HEK293 (cell line): ENCODE results near the gene PSMA7.
A peak's percentile ranks its signal among the peaks of the same experiment; 100 is the strongest.

ENCODE experiments used
- CTCF ChIA-PET: fragments of 350-600 bp; formaldehyde crosslinking; extraction: SDS; loops from one replicate; lab custom pipeline; 2021; ENCODE audit warnings: antibody characterized with exemption; lab: Yijun Ruan, JAX
- POLR2A ChIA-PET: fragments of 300-600 bp; formaldehyde crosslinking; extraction: SDS; loops from one replicate; lab custom pipeline; 2020; ENCODE audit warnings: antibody characterized with exemption, inconsistent platforms; lab: Yijun Ruan, JAX
- H3K27ac ChIP-seq: fragments of 200-500 bp; sonication (Bioruptor generic); 2 replicates; pipeline ENCODE4 v1.5.1; 2014; ENCODE audit warnings: low read depth, low read length, control low read depth, inconsistent platforms; ENCODE audit errors: extremely low read depth
- H3K36me3 ChIP-seq, 2 experiments: fragments of 200-500 bp in 1 of 2; sonication (Bioruptor generic) in 1 of 2; 1 replicate in 1 of 2; 2 replicates in 1 of 2; pipeline ENCODE4 v1.5.1; 2014 to 2017; ENCODE audit warnings: inconsistent platforms in 2 of 2, low read length in 2 of 2; ENCODE audit not compliant: control insufficient read depth in 2 of 2, insufficient read depth in 1 of 2
- H3K4me1 ChIP-seq: fragments of 200-500 bp; sonication (Bioruptor generic); 2 replicates; pipeline ENCODE4 v1.5.1; 2014; ENCODE audit warnings: mild to moderate bottlenecking, low read length, inconsistent platforms; ENCODE audit not compliant: control insufficient read depth, insufficient read depth
- H3K4me3 ChIP-seq: 2 replicates; pipeline ENCODE4 v1.5.1; 2011; ENCODE audit warnings: low read depth, mild to moderate bottlenecking, control low read depth, low read length, moderate library complexity
- H3K9me3 ChIP-seq: fragments of 200-500 bp; sonication (Bioruptor generic); 2 replicates; pipeline ENCODE4 v1.5.1; 2014; ENCODE audit warnings: low read depth, low read length, inconsistent platforms; ENCODE audit not compliant: control insufficient read depth, insufficient read depth
- BCL11B ChIP-seq: fragments of 450-650 bp; formaldehyde crosslinking; IDR thresholded peaks from 2 replicates; pipeline ENCODE4 v1.5.1; 2016; ENCODE audit warnings: low read depth, missing biosample characterization, missing genetic modification characterization
- IKZF3 ChIP-seq: fragments of 450-650 bp; IDR thresholded peaks from 2 replicates; pipeline ENCODE4 v1.5.0; 2018; ENCODE audit warnings: missing biosample characterization, mild to moderate bottlenecking, missing genetic modification characterization, moderate library complexity
- KLF17 ChIP-seq: fragments of 450-650 bp; formaldehyde crosslinking; IDR thresholded peaks from 2 replicates; pipeline ENCODE4 v1.5.1; 2016; ENCODE audit warnings: missing biosample characterization, missing genetic modification characterization
- PRDM1 ChIP-seq: fragments of 450-650 bp; formaldehyde crosslinking; IDR thresholded peaks from 2 replicates; pipeline ENCODE4; 2016; ENCODE audit warnings: missing biosample characterization, missing genetic modification characterization
- PRDM10 ChIP-seq: fragments of 450-650 bp; formaldehyde crosslinking; IDR thresholded peaks from 2 replicates; pipeline ENCODE4 v1.5.1; 2016; ENCODE audit warnings: missing biosample characterization, missing genetic modification characterization
- RBAK ChIP-seq: fragments of 450-650 bp; formaldehyde crosslinking; IDR thresholded peaks from 2 replicates; pipeline ENCODE4 v1.5.1; 2016; ENCODE audit warnings: missing biosample characterization, missing genetic modification characterization
- ZBTB20 ChIP-seq: fragments of 450-650 bp; formaldehyde crosslinking; IDR thresholded peaks from 2 replicates; pipeline ENCODE4 v1.5.1; 2016; ENCODE audit warnings: missing biosample characterization, missing genetic modification characterization
- ZEB2 ChIP-seq: fragments of 450-650 bp; formaldehyde crosslinking; IDR thresholded peaks from 2 replicates; pipeline ENCODE4 v1.5.1; 2016; ENCODE audit warnings: missing biosample characterization, missing genetic modification characterization
- ZFHX2 ChIP-seq: fragments of 450-650 bp; formaldehyde crosslinking; conservative IDR thresholded peaks from 2 replicates; pipeline ENCODE4 v1.5.1; 2016; ENCODE audit warnings: missing biosample characterization, missing genetic modification characterization
- ZFP37 ChIP-seq: fragments of 450-650 bp; formaldehyde crosslinking; IDR thresholded peaks from 2 replicates; pipeline ENCODE4 v1.5.1; 2016; ENCODE audit warnings: missing biosample characterization, missing genetic modification characterization
- ZNF174 ChIP-seq: fragments of 450-650 bp; formaldehyde crosslinking; IDR thresholded peaks from 2 replicates; pipeline ENCODE4 v1.5.0; 2017; ENCODE audit warnings: missing biosample characterization, mild to moderate bottlenecking, missing genetic modification characterization
- ZNF202 ChIP-seq: fragments of 450-650 bp; formaldehyde crosslinking; IDR thresholded peaks from 2 replicates; pipeline ENCODE4 v1.5.1; 2016; ENCODE audit warnings: missing biosample characterization, missing genetic modification characterization, borderline replicate concordance
- ZNF221 ChIP-seq: fragments of 450-650 bp; formaldehyde crosslinking; IDR thresholded peaks from 2 replicates; pipeline ENCODE4 v1.5.1; 2017; ENCODE audit warnings: missing biosample characterization, missing genetic modification characterization, borderline replicate concordance
- ZNF302 ChIP-seq: fragments of 450-650 bp; formaldehyde crosslinking; IDR thresholded peaks from 2 replicates; pipeline ENCODE4 v1.5.1; 2016; ENCODE audit warnings: missing biosample characterization, missing genetic modification characterization, low read depth
- ZNF398 ChIP-seq: fragments of 450-650 bp; formaldehyde crosslinking; IDR thresholded peaks from 2 replicates; pipeline ENCODE4 v1.5.1; 2017; ENCODE audit warnings: missing biosample characterization, missing genetic modification characterization
- ZNF513 ChIP-seq: fragments of 450-650 bp; IDR thresholded peaks from 2 replicates; pipeline ENCODE4 v1.5.1; 2018; ENCODE audit warnings: missing biosample characterization, missing genetic modification characterization
- ZNF560 ChIP-seq: fragments of 450-650 bp; formaldehyde crosslinking; IDR thresholded peaks from 2 replicates; pipeline ENCODE4 v1.5.1; 2017; ENCODE audit warnings: missing biosample characterization, missing genetic modification characterization, borderline replicate concordance
- ZNF623 ChIP-seq: fragments of 450-650 bp; formaldehyde crosslinking; IDR thresholded peaks from 2 replicates; pipeline ENCODE4 v1.5.1; 2016; ENCODE audit warnings: missing biosample characterization, missing genetic modification characterization
- ZNF658 ChIP-seq: fragments of 450-650 bp; formaldehyde crosslinking; IDR thresholded peaks from 2 replicates; pipeline ENCODE4; 2016; ENCODE audit warnings: missing biosample characterization, missing genetic modification characterization
- ZNF660 ChIP-seq: fragments of 450-650 bp; IDR thresholded peaks from 2 replicates; pipeline ENCODE4 v1.5.1; 2018; ENCODE audit warnings: missing biosample characterization, mild to moderate bottlenecking, missing genetic modification characterization
- ZNF677 ChIP-seq: fragments of 450-650 bp; IDR thresholded peaks from 2 replicates; pipeline ENCODE4 v1.5.0; 2018; ENCODE audit warnings: missing biosample characterization, mild to moderate bottlenecking, missing genetic modification characterization, moderate library complexity
- TF ChIP-seq, protein P1 (sequence below): fragments of 450-650 bp; formaldehyde crosslinking; IDR thresholded peaks from 2 replicates; pipeline ENCODE4 v1.5.1; 2016; ENCODE audit warnings: missing biosample characterization, missing genetic modification characterization
- TF ChIP-seq, protein P2 (sequence below): fragments of 450-650 bp; formaldehyde crosslinking; conservative IDR thresholded peaks from 2 replicates; pipeline ENCODE4 v1.5.1; 2016; ENCODE audit warnings: low read depth, missing biosample characterization, missing genetic modification characterization

The PSMA7 gene

DNA sequence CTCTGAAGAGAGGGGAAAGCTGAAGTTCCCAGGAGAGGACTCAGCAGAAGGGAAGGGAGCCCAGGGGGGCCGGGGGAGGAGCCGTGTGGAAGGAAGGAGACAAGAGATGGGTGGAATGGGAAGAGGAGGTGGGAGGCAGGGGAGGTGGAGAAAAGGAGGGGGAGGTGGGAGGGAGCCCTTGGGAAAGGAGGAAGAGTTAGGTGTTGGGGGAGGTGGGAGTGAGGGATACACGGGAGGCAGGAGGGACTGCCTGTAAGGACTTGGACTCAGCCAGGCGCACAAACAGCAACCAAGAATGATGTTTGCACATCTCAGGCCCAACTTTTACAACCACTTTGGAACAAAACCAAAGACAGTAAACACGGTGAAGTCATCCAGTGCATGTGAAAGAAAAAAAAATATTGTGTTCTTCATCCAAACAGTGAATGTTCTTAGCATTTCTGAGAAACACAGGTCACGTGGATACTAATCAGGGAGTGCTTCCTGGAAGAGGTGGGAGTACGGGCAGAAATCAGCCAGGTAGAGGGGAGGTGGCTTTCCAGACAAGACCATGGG lies 38.3 kb downstream of the PSMA7 start (continued):
- TF ChIP-seq PRDM10 (tag by site-specific recombination) (0 out of 2 replicates have a peak, but pooled peaks have one; percentile 36), ZFP37 (peak; percentile 86), ZEB2 (tag by site-specific recombination) (0 out of 2 replicates have a peak, but pooled peaks have one; percentile 40), RBAK (no peak), ZNF398 (tag by site-specific recombination) (peak; percentile 79), ZNF513 (tag by site-specific recombination) (peak; percentile 30; the same call in 1 of the 2 replicates), ZBTB20 (tag by site-specific recombination) (no peak), BCL11B (tag by site-specific recombination) (no peak), ZNF623 (no peak)

DNA sequence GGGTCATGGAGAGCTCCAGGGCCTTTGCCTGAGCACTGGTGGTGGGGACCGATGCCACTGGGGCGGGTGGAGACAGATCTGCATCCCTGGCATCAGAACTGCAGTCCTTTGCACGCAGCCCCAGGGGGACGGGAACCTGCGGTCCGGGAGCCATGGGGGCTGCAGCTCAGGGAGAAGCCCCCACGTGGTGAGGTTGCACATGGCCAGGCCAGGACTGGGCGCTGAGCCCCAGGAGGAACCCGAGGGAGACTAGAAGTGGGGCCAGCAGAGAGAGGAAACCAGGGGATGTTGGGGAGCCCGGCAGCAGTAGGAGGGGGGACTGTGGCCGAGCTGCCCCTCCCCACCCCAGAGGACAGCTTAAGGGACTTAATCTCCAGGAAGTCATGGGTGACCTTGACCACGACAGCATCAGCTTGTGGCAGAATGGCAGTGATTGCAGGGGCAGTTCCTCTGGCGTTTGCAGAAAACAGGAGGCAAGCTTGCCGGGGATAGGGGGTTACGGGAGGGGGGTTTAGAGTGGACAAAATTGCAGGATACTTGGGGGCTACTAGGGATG lies 38.9 kb downstream of the PSMA7 start:
- no peaks in the 10 kb centered on the region for H3K36me3 ChIP-seq
- CTCF ChIA-PET, result interaction anchor here (0.9 kb wide), 1 partner anchor 9 kb away, joined by 3 read pairs; no protein-coding TSS in a partner anchor
- TF ChIP-seq, protein P1, sequence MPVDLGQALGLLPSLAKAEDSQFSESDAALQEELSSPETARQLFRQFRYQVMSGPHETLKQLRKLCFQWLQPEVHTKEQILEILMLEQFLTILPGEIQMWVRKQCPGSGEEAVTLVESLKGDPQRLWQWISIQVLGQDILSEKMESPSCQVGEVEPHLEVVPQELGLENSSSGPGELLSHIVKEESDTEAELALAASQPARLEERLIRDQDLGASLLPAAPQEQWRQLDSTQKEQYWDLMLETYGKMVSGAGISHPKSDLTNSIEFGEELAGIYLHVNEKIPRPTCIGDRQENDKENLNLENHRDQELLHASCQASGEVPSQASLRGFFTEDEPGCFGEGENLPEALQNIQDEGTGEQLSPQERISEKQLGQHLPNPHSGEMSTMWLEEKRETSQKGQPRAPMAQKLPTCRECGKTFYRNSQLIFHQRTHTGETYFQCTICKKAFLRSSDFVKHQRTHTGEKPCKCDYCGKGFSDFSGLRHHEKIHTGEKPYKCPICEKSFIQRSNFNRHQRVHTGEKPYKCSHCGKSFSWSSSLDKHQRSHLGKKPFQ (tag by site-specific recombination), result no peak
- TF ChIP-seq ZNF560 (no peak), ZNF677 (tag by site-specific recombination) (no peak), KLF17 (no peak), ZNF660 (tag by site-specific recombination) (no peak), ZNF221 (tag by site-specific recombination) (no peak), ZFHX2 (no peak), ZFP37 (no peak), ZNF658 (tag by site-specific recombination) (no peak), PRDM1 (tag by site-specific recombination) (no peak), IKZF3 (tag by site-specific recombination) (no peak), ZNF302 (no peak), ZNF202 (no peak), ZNF174 (tag by site-specific recombination) (no peak)
- TF ChIP-seq, protein P2, sequence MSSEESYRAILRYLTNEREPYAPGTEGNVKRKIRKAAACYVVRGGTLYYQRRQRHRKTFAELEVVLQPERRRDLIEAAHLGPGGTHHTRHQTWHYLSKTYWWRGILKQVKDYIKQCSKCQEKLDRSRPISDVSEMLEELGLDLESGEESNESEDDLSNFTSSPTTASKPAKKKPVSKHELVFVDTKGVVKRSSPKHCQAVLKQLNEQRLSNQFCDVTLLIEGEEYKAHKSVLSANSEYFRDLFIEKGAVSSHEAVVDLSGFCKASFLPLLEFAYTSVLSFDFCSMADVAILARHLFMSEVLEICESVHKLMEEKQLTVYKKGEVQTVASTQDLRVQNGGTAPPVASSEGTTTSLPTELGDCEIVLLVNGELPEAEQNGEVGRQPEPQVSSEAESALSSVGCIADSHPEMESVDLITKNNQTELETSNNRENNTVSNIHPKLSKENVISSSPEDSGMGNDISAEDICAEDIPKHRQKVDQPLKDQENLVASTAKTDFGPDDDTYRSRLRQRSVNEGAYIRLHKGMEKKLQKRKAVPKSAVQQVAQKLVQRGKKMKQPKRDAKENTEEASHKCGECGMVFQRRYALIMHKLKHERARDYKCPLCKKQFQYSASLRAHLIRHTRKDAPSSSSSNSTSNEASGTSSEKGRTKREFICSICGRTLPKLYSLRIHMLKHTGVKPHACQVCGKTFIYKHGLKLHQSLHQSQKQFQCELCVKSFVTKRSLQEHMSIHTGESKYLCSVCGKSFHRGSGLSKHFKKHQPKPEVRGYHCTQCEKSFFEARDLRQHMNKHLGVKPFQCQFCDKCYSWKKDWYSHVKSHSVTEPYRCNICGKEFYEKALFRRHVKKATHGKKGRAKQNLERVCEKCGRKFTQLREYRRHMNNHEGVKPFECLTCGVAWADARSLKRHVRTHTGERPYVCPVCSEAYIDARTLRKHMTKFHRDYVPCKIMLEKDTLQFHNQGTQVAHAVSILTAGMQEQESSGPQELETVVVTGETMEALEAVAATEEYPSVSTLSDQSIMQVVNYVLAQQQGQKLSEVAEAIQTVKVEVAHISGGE, result no peak

More for the DNA sequence above, 38.9 kb downstream of the PSMA7 start:
- no peak overlapping the region for H3K4me3 ChIP-seq
- no peaks in the 10 kb centered on the region for H3K9me3 ChIP-seq
- no peaks in the 10 kb centered on the region for H3K4me1 ChIP-seq
- POLR2A ChIA-PET, result interaction anchor here (0.7 kb wide), 1 partner anchor 210 kb away, joined by 4 read pairs; no protein-coding TSS in a partner anchor
- H3K27ac ChIP-seq, result no peak overlapping the region
